Measurements from ENCODE around the gene ANKS6.

Gene ANKS6

GRCh38 chr9:98709968-98710965 lies 86.1 kb downstream of the ANKS6 start:
- DNase-seq (ENCODE audit: low read depth) = peak; percentile 10

GRCh38 chr9:98708933-98709911 lies 87.1 kb downstream of the ANKS6 start, which contains the start of gene GABBR2:
TSS of gene GABBR2 (minus strand) at chr9:98708935. CDS start at chr9:98708737, 198 bp downstream.
- TF ChIP-seq CTCF (IDR thresholded peaks at IDR 0.05; ENCODE audit: control insufficient read depth, insufficient read depth, low read depth, low read length, missing control alignments) = no peak
- DNase-seq (ENCODE audit: low read depth) = no peak
- H3K4me3 ChIP-seq (ENCODE audit: control insufficient read depth, low read depth, low read length) = no peak within 1 kb of the TSS; the same call in 1 of the 2 replicates

More at GRCh38 chr9:98709968-98710965, 86.1 kb downstream of the ANKS6 start:
- no peak overlapping the region for H3K4me3 ChIP-seq (ENCODE audit: control insufficient read depth, low read depth, low read length)
- no peak for TF ChIP-seq CTCF (IDR thresholded peaks at IDR 0.05; ENCODE audit: control insufficient read depth, insufficient read depth, low read depth, low read length, missing control alignments)

GRCh38 chr9:98708103-98708932 lies 88.0 kb downstream of the ANKS6 start:
- no peak for TF ChIP-seq CTCF (IDR thresholded peaks at IDR 0.05; ENCODE audit: control insufficient read depth, insufficient read depth, low read depth, low read length, missing control alignments)
- DNase-seq (ENCODE audit: low read depth) = no peak
- H3K4me3 ChIP-seq (ENCODE audit: control insufficient read depth, low read depth, low read length) = no peak overlapping the region

- peak; percentile 16 for DNase-seq (ENCODE audit: low read depth)
- peak overlapping the region; percentile 26 for H3K4me3 ChIP-seq (ENCODE audit: control insufficient read depth, low read depth, low read length)
- peak; percentile 73 for TF ChIP-seq CTCF (IDR thresholded peaks at IDR 0.05; ENCODE audit: control insufficient read depth, insufficient read depth, low read depth, low read length, missing control alignments)
These were observed 88.9 kb downstream of the ANKS6 start for GRCh38 chr9:98707166-98708102.

GRCh38 chr9:98706651-98707165 lies 89.6 kb downstream of the ANKS6 start:
- H3K4me3 ChIP-seq (ENCODE audit: control insufficient read depth, low read depth, low read length) = no peak overlapping the region
- no peak for DNase-seq (ENCODE audit: low read depth)

More at GRCh38 chr9:98706651-98707165, 89.6 kb downstream of the ANKS6 start:
- TF ChIP-seq CTCF (IDR thresholded peaks at IDR 0.05; ENCODE audit: control insufficient read depth, insufficient read depth, low read depth, low read length, missing control alignments) = no peak

Data from AG09309 (cell line).